Measurements from ENCODE around the gene LSM7. TPM values are rescaled to one million over a fixed set of nuclear protein-coding genes. Genes with fewer than 3 reads are reported as not detected.

Gene LSM7
- total and polyA plus RNA-seq, 2 of the 13 experiments (the other 11 are each of a cell fraction or from before 2014, with no cell fraction given), result 140 to 205 TPM

GRCh38 chr19:2291185-2291751 lies 37.1 kb downstream of the LSM7 start (continued):
- TF ChIP-seq, protein P1, sequence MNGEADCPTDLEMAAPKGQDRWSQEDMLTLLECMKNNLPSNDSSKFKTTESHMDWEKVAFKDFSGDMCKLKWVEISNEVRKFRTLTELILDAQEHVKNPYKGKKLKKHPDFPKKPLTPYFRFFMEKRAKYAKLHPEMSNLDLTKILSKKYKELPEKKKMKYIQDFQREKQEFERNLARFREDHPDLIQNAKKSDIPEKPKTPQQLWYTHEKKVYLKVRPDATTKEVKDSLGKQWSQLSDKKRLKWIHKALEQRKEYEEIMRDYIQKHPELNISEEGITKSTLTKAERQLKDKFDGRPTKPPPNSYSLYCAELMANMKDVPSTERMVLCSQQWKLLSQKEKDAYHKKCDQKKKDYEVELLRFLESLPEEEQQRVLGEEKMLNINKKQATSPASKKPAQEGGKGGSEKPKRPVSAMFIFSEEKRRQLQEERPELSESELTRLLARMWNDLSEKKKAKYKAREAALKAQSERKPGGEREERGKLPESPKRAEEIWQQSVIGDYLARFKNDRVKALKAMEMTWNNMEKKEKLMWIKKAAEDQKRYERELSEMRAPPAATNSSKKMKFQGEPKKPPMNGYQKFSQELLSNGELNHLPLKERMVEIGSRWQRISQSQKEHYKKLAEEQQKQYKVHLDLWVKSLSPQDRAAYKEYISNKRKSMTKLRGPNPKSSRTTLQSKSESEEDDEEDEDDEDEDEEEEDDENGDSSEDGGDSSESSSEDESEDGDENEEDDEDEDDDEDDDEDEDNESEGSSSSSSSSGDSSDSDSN (CRISPR knock-in tag; IDR thresholded peaks at IDR 0.05), result peak; percentile 85; the same call in 1 of the 2 replicates
- TF ChIP-seq NR0B2 (CRISPR knock-in tag; IDR thresholded peaks at IDR 0.05) (peak; percentile 52; the same call in 1 of the 2 replicates), FOXC1 (CRISPR knock-in tag; IDR thresholded peaks at IDR 0.05; ENCODE audit: borderline replicate concordance) (no peak), MED13 (CRISPR knock-in tag; IDR thresholded peaks at IDR 0.05) (no peak), ZFY (CRISPR knock-in tag; IDR thresholded peaks at IDR 0.05) (peak; percentile 67), ZNF777 (CRISPR knock-in tag; IDR thresholded peaks at IDR 0.05) (peak; percentile 87), ZHX1 (CRISPR knock-in tag; IDR thresholded peaks at IDR 0.05; ENCODE audit: low read depth) (0 out of 2 replicates have a peak, but pooled peaks have one; percentile 25), HINFP (CRISPR knock-in tag; IDR thresholded peaks at IDR 0.05; ENCODE audit: low read depth) (0 out of 2 replicates have a peak, but pooled peaks have one; percentile 44), ZNF674 (CRISPR knock-in tag; IDR thresholded peaks at IDR 0.05; ENCODE audit: low read depth) (0 out of 2 replicates have a peak, but pooled peaks have one; percentile 59), YY1 (IDR thresholded peaks at IDR 0.05; ENCODE audit: insufficient read depth, insufficient replicate concordance, low read depth, low read length) (peak; percentile 18), RAD21 (CRISPR knock-in tag; IDR thresholded peaks at IDR 0.05) (peak; percentile 60; the same call in 1 of the 2 replicates), ZC3H13 (CRISPR knock-in tag; IDR thresholded peaks at IDR 0.05) (0 out of 2 replicates have a peak, but pooled peaks have one; percentile 29), CHCHD3 (CRISPR knock-in tag; IDR thresholded peaks at IDR 0.05) (0 out of 2 replicates have a peak, but pooled peaks have one; percentile 36), ZFX (CRISPR knock-in tag; IDR thresholded peaks at IDR 0.05; ENCODE audit: low read depth) (peak; percentile 43; the same call in 1 of the 2 replicates), LBX2 (CRISPR knock-in tag; IDR thresholded peaks at IDR 0.05; ENCODE audit: borderline replicate concordance) (no peak; the same call in 1 of the 2 replicates)
- TF ChIP-seq, protein P2, sequence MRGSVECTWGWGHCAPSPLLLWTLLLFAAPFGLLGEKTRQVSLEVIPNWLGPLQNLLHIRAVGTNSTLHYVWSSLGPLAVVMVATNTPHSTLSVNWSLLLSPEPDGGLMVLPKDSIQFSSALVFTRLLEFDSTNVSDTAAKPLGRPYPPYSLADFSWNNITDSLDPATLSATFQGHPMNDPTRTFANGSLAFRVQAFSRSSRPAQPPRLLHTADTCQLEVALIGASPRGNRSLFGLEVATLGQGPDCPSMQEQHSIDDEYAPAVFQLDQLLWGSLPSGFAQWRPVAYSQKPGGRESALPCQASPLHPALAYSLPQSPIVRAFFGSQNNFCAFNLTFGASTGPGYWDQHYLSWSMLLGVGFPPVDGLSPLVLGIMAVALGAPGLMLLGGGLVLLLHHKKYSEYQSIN (CRISPR knock-in tag; IDR thresholded peaks at IDR 0.05; ENCODE audit: borderline replicate concordance), result no peak
- TF ChIP-seq, protein P3, sequence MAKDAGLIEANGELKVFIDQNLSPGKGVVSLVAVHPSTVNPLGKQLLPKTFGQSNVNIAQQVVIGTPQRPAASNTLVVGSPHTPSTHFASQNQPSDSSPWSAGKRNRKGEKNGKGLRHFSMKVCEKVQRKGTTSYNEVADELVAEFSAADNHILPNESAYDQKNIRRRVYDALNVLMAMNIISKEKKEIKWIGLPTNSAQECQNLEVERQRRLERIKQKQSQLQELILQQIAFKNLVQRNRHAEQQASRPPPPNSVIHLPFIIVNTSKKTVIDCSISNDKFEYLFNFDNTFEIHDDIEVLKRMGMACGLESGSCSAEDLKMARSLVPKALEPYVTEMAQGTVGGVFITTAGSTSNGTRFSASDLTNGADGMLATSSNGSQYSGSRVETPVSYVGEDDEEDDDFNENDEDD (CRISPR knock-in tag; IDR thresholded peaks at IDR 0.05; ENCODE audit: borderline replicate concordance), result peak; percentile 14; the same call in 1 of the 2 replicates

All from HepG2 (cell line).